Prostate gland (tissue), 2 donors: ENCODE results near the gene PDXP.

Source experiments
- CTCF ChIP-seq, 4 experiments: fragments of 200-600 bp in 2 of 4; fragments of 450-650 bp in 2 of 4; sonication (generic) in 2 of 4; IDR thresholded peaks; 1 replicate in 3 of 4; 2 replicates in 1 of 4; pipeline ENCODE4 v1.5.1; 2016 to 2019; ENCODE audit warnings: antibody characterized with exemption in 4 of 4, mild to moderate bottlenecking in 2 of 4, moderate library complexity in 2 of 4
- POLR2A ChIP-seq: fragments of 450-650 bp; IDR thresholded peaks from one replicate; pipeline ENCODE4 v1.6.1; 2016; ENCODE audit warnings: antibody characterized with exemption, mild to moderate bottlenecking
- POLR2AphosphoS5 ChIP-seq: sonication (generic); formaldehyde crosslinking; IDR thresholded peaks from one replicate; pipeline ENCODE4 v1.6.1; 2017; ENCODE audit warnings: antibody characterized with exemption

DNA sequence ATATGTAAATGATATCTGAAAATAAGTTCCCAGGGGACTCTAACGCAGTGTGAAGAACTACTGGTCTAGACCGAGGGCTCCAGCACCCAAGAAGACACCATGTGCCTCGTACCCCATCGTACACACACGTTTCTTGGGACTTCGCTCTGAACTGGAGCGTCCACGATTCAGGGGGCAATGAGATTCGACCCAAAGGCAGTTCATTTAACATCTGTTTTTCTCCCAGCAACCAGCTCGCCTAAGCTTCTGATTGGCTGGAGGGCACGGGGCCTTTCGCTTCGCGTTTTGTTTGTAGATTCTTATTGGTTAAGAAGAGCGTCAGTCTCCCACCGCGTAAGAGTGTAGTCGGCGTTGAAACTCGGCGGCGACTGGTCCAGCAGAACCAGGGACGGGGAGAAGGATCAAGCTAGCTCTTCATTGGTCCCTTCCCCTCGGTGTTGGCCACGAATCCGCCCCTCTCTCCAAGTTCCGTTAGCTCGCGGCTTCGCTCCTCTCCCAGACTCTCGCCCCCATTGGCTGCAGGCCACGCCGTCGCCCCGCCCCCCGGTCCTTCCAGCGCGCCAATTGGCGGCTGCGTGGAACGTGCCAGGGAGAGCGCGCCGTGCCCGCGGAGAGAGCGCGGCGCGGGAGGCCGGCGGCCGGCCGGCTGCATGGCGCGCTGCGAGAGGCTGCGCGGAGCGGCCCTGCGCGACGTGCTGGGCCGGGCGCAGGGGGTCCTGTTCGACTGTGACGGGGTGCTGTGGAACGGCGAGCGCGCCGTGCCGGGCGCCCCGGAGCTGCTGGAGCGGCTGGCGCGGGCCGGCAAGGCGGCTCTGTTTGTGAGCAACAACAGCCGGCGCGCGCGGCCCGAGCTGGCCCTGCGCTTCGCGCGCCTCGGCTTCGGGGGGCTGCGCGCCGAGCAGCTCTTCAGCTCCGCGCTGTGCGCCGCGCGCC lies at the start of gene PDXP:
- TF ChIP-seq CTCF (IDR thresholded peaks at IDR 0.05) (no peak), POLR2A (peak; percentile 43), POLR2AphosphoS5 (peak; percentile 91)
